Naive thymus-derived CD4-positive, alpha-beta T cell (primary cell): ENCODE measurements around the gene ZNF547. TPM values are rescaled to one million over a fixed set of nuclear protein-coding genes. Genes with fewer than 3 reads are reported as not detected.

Experiments
- ATAC-seq: fragments of 150-1000 bp; cut with Tn5 transposase; 2 replicates; pipeline ENCODE4 v1.10.0; 2021; ENCODE audit warnings: mild to moderate bottlenecking, moderate library complexity
- CTCF ChIA-PET: fragments of 350-600 bp; sonication (Branson Sonifier 250); formaldehyde crosslinking; loops from one replicate; lab custom pipeline; 2021; ENCODE audit warnings: antibody characterized with exemption; lab: Charles Lee
- POLR2A ChIA-PET: fragments of 350-600 bp; sonication (Branson Sonifier 250); formaldehyde crosslinking; loops from one replicate; lab custom pipeline; 2021; ENCODE audit warnings: antibody characterized with exemption, inconsistent platforms; lab: Charles Lee
- DNase-seq, 9 donors: peaks; one replicate each; pipeline versions ENCODE4 v3.0.0 to v3.0.0-alpha.2; 2020 to 2022; ENCODE audit warnings: mixed read lengths in 1 of 9
- H3K27ac ChIP-seq: one replicate; pipeline ENCODE4 v1.7.0; 2013; ENCODE audit warnings: mild to moderate bottlenecking, low read depth, low read length, moderate library complexity
- H3K27me3 ChIP-seq, 2 donors: one replicate each; pipeline ENCODE4 v1.7.0; 2013; ENCODE audit warnings: low read length in 2 of 2, mild to moderate bottlenecking in 2 of 2, moderate library complexity in 2 of 2; ENCODE audit not compliant: control insufficient read depth in 2 of 2, insufficient read depth in 2 of 2
- H3K36me3 ChIP-seq, 3 experiments: 1 replicate in 2 of 3; 2 replicates in 1 of 3; pipeline ENCODE4 v1.7.0; 2013; ENCODE audit warnings: low read length in 3 of 3, mild to moderate bottlenecking in 3 of 3, moderate library complexity in 1 of 3; ENCODE audit not compliant: insufficient read depth in 3 of 3, control insufficient read depth in 2 of 3
- H3K4me1 ChIP-seq, 2 donors: one replicate each; pipeline ENCODE4 v1.7.0; 2013; ENCODE audit warnings: low read length in 2 of 2, mild to moderate bottlenecking in 2 of 2, moderate library complexity in 1 of 2; ENCODE audit not compliant: control insufficient read depth in 2 of 2, insufficient read depth in 2 of 2
- H3K4me3 ChIP-seq: 2 replicates; pipeline ENCODE4 v1.7.0; 2013; ENCODE audit warnings: mild to moderate bottlenecking, low read length
- H3K9me3 ChIP-seq, 3 experiments: 1 replicate in 2 of 3; 2 replicates in 1 of 3; pipeline ENCODE4 v1.7.0; 2013; ENCODE audit warnings: low read length in 3 of 3; ENCODE audit not compliant: control insufficient read depth in 2 of 3
- H3K27ac Mint-ChIP-seq, 9 donors: one replicate each; pipeline ENCODE4 v1.8.0; 2020 to 2022; ENCODE audit warnings: mixed read lengths in 9 of 9, mild to moderate bottlenecking in 8 of 9, moderate library complexity in 5 of 9, inconsistent platforms in 2 of 9
- H3K27me3 Mint-ChIP-seq, 5 donors: one replicate each; pipeline ENCODE4 v1.8.0; 2021 to 2022; ENCODE audit warnings: mixed read lengths in 5 of 5, mild to moderate bottlenecking in 1 of 5
- H3K36me3 Mint-ChIP-seq, 5 donors: one replicate each; pipeline ENCODE4 v1.8.0; 2020 to 2022; ENCODE audit warnings: mixed read lengths in 5 of 5, mild to moderate bottlenecking in 3 of 5, inconsistent platforms in 1 of 5
- H3K4me1 Mint-ChIP-seq, 7 donors: one replicate each; pipeline ENCODE4 v1.8.0; 2020 to 2022; ENCODE audit warnings: mixed read lengths in 7 of 7, mild to moderate bottlenecking in 3 of 7, inconsistent platforms in 1 of 7
- H3K4me3 Mint-ChIP-seq, 10 donors: one replicate each; pipeline ENCODE4 v1.8.0; 2020 to 2022; ENCODE audit warnings: mild to moderate bottlenecking in 10 of 10, mixed read lengths in 10 of 10, moderate library complexity in 6 of 10, inconsistent platforms in 2 of 10
- H3K9me3 Mint-ChIP-seq, 11 donors: one replicate each; pipeline ENCODE4 v1.8.0; 2020 to 2022; ENCODE audit warnings: mixed read lengths in 11 of 11, mild to moderate bottlenecking in 4 of 11, inconsistent platforms in 1 of 11, moderate library complexity in 1 of 11
- intact Hi-C, 2 donors: fragments of 100-400 bp; cut with micrococcal nuclease; formaldehyde crosslinking; loops; one replicate each; pipeline ENCODE4 v1.15.1; 2023
- polyA plus RNA-seq, 2 donors: library from polyadenylated mRNA; unstranded; fragments of 300-500 nt; fragmentation: Illumina TruSeq; gene quantifications; one replicate each; pipeline ENCODE4 v1.2.3, GENCODE V29; 2021
- total RNA-seq, 6 experiments: library from RNA in 5 of 6; stranded (reverse) in 5 of 6; gene quantifications; 1 replicate in 5 of 6; 2 replicates in 1 of 6; pipeline ENCODE4 v1.2.3 and lab custom pipeline; 2021 to 2026

The ZNF547 gene
- total and polyA plus RNA-seq, 7 experiments from 2014 or later = 0.40 to 10.1 (median 1.7) TPM

- H3K36me3 ChIP-seq = no peaks in the 10 kb centered on the region
- H3K27ac ChIP-seq = no peak overlapping the region
- no peak for DNase-seq
- peaks cover 0 to 11% (median 8%) of the 10 kb centered on the region in 5 donors for H3K27me3 Mint-ChIP-seq
- H3K27me3 ChIP-seq = no peaks in the 10 kb centered on the region
- CTCF ChIA-PET = interaction anchor here (0.7 kb wide), 1 partner anchor 17 kb away, joined by 3 read pairs; no protein-coding TSS in a partner anchor
- peaks cover 0 to 17% (median 0%) of the 10 kb centered on the region in 3 experiments for H3K9me3 ChIP-seq
- no peak overlapping the region for H3K4me3 ChIP-seq
- H3K9me3 Mint-ChIP-seq = peaks cover 6 to 81% (median 31%) of the 10 kb centered on the region in 11 donors
- no peak for ATAC-seq
- H3K4me1 Mint-ChIP-seq = no peaks in the 10 kb centered on the region
- POLR2A ChIA-PET = no interaction called here
- H3K4me1 ChIP-seq = no peaks in the 10 kb centered on the region
- no peak overlapping the region for H3K4me3 Mint-ChIP-seq
- intact Hi-C loops = no loop called here
- H3K27ac Mint-ChIP-seq = no peak overlapping the region
- peaks cover 6 to 23% (median 12%) of the 10 kb centered on the region in 5 donors for H3K36me3 Mint-ChIP-seq
Observed at GRCh38 chr19:57342582-57342981, 20.8 kb upstream of the ZNF547 start.

- H3K27me3 Mint-ChIP-seq = peaks cover 0 to 11% (median 8%) of the 10 kb centered on the region in 5 donors
- Histone ChIP-seq H3K9me3 (peaks cover 0 to 7% (median 2%) of the 10 kb centered on the region in 3 experiments), H3K27ac (no peak overlapping the region), H3K4me3 (no peak overlapping the region), H3K27me3 (no peaks in the 10 kb centered on the region), H3K36me3 (peaks cover 0 to 13% (median 0%) of the 10 kb centered on the region in 3 experiments), H3K4me1 (peaks cover 11% of the 10 kb centered on the region in 2 donors)
- H3K4me1 Mint-ChIP-seq = peaks cover 24 to 29% (median 29%) of the 10 kb centered on the region in 7 donors
- peaks cover 11 to 74% (median 33%) of the 10 kb centered on the region in 11 donors for H3K9me3 Mint-ChIP-seq
- intact Hi-C loops = no loop called here
- H3K27ac Mint-ChIP-seq = no peak overlapping the region
- ChIA-PET CTCF (no interaction called here), POLR2A (interaction anchor here (0.5 kb wide), 1 partner anchor 961 kb away, joined by 3 read pairs; no protein-coding TSS in a partner anchor)
- DNase-seq (no peak), ATAC-seq (no peak)
- H3K36me3 Mint-ChIP-seq = peaks cover 18 to 33% (median 27%) of the 10 kb centered on the region in 5 donors
- no peak overlapping the region for H3K4me3 Mint-ChIP-seq
Observed at GRCh38 chr19:57348136-57348535, 15.2 kb upstream of the ZNF547 start.

- H3K4me3 ChIP-seq = peak within 1 kb of the TSS; percentile 83
- Mint-ChIP-seq H3K36me3 (peaks cover 38 to 63% (median 57%) of the 10 kb centered on the region in 5 donors), H3K4me3 (peak within 1 kb of the TSS; percentile 93 to 97 (median 96)), H3K27me3 (peaks cover 0 to 11% (median 7%) of the 10 kb centered on the region in 5 donors), H3K4me1 (peaks cover 28 to 43% (median 32%) of the 10 kb centered on the region in 7 donors), H3K9me3 (peaks cover 21 to 83% (median 50%) of the 10 kb centered on the region in 11 donors), H3K27ac (peak within 1 kb of the TSS; percentile 80 to 96 (median 92))
- H3K27me3 ChIP-seq = no peaks in the 10 kb centered on the region
- H3K27ac ChIP-seq = peak within 1 kb of the TSS; percentile 77
- H3K36me3 ChIP-seq = peaks cover 8 to 43% (median 22%) of the 10 kb centered on the region in 3 experiments
- ATAC-seq (peak; percentile 100), DNase-seq (peak; percentile 51 to 85 (median 76))
- intact Hi-C loops = loop anchor here (1.0 to 10.0 kb wide), 12 partner anchors 12 to 946 kb away; partner anchors contain the start of genes TRAPPC2B (in 2 of the 2), ZNF17 (in 2 of the 2), ZNF460 (in 2 of the 2) and ZNF543 (in 2 of the 2)
- CTCF ChIA-PET = interaction anchor here (0.7 kb wide), 1 partner anchor 39 kb away, joined by 5 read pairs; the partner anchor contains the start of gene ZNF548
- POLR2A ChIA-PET = interaction anchor here (0.6 to 1.8 kb wide), 6 partner anchors 9 to 832 kb away, joined by 3 to 4 read pairs (median 3); partner anchors contain the start of genes TRAPPC2B, ZNF274, ZNF547 and ZNF548
- peaks cover 6 to 35% (median 6%) of the 10 kb centered on the region in 3 experiments for H3K9me3 ChIP-seq
- H3K4me1 ChIP-seq = peaks cover 11% of the 10 kb centered on the region in 2 donors
Observed at GRCh38 chr19:57350877-57351805, 12.2 kb upstream of the ZNF547 start, which contains the start of gene ZNF304. Gene ZNF304 (plus strand): TSS chr19:57351271. CDS start chr19:57351665, 394 bp downstream.

GRCh38 chr19:57351867-57352266, 11.5 kb upstream of the ZNF547 start:
- H3K36me3 Mint-ChIP-seq = peaks cover 45 to 70% (median 65%) of the 10 kb centered on the region in 5 donors

GRCh38 chr19:57355916-57356315, 7.4 kb upstream of the ZNF547 start:
- Histone ChIP-seq H3K4me1 (peaks cover 7 to 11% of the 10 kb centered on the region in 2 donors), H3K4me3 (no peak overlapping the region), H3K27me3 (no peaks in the 10 kb centered on the region), H3K9me3 (peaks cover 6 to 72% (median 30%) of the 10 kb centered on the region in 3 experiments), H3K27ac (no peak overlapping the region), H3K36me3 (peaks cover 13 to 66% (median 22%) of the 10 kb centered on the region in 3 experiments)
- ChIA-PET POLR2A (no interaction called here), CTCF (interaction anchor here (0.6 kb wide), 1 partner anchor 975 kb away, joined by 3 read pairs; no protein-coding TSS in a partner anchor)
- Mint-ChIP-seq H3K9me3 (peaks cover 24 to 93% (median 69%) of the 10 kb centered on the region in 11 donors), H3K4me3 (no peak overlapping the region), H3K27ac (no peak overlapping the region), H3K4me1 (peaks cover 23 to 37% (median 25%) of the 10 kb centered on the region in 7 donors), H3K27me3 (no peaks in the 10 kb centered on the region), H3K36me3 (peaks cover 54 to 89% (median 80%) of the 10 kb centered on the region in 5 donors)
- no peak for ATAC-seq
- no peak for DNase-seq
- intact Hi-C loops = loop anchor here in 1 of 2 donors (10.0 kb wide), 1 partner anchor 951 kb away; the partner anchor contains the start of gene ZNF583

More at GRCh38 chr19:57351867-57352266, 11.5 kb upstream of the ZNF547 start:
- peak overlapping the region; percentile 80 to 96 (median 92) for H3K27ac Mint-ChIP-seq
- no peaks in the 10 kb centered on the region for H3K27me3 ChIP-seq
- peak overlapping the region; percentile 93 to 97 (median 96) for H3K4me3 Mint-ChIP-seq
- H3K9me3 ChIP-seq = peaks cover 6 to 42% (median 10%) of the 10 kb centered on the region in 3 experiments
- H3K9me3 Mint-ChIP-seq = peaks cover 21 to 84% (median 53%) of the 10 kb centered on the region in 11 donors
- H3K4me1 Mint-ChIP-seq = peaks cover 28 to 43% (median 32%) of the 10 kb centered on the region in 7 donors
- ChIA-PET CTCF (no interaction called here), POLR2A (interaction anchor here (1.8 kb wide), 1 partner anchor 8 kb away, joined by 4 read pairs; no protein-coding TSS in a partner anchor)
- peaks cover 13 to 51% (median 22%) of the 10 kb centered on the region in 3 experiments for H3K36me3 ChIP-seq
- peak overlapping the region; percentile 77 for H3K27ac ChIP-seq
- H3K4me3 ChIP-seq = peak overlapping the region; percentile 83
- ATAC-seq (no peak), DNase-seq (no peak)
- H3K4me1 ChIP-seq = peaks cover 11% of the 10 kb centered on the region in 2 donors
- intact Hi-C loops = loop anchor here (1.0 to 10.0 kb wide), 12 partner anchors 11 to 947 kb away; partner anchors contain the start of genes TRAPPC2B (in 2 of the 2), ZNF17 (in 2 of the 2), ZNF460 (in 2 of the 2) and ZNF543 (in 2 of the 2)
- H3K27me3 Mint-ChIP-seq = peaks cover 0 to 7% (median 6%) of the 10 kb centered on the region in 5 donors
